Prostate gland (tissue), 2 donors: ENCODE results near the gene WDFY3. TPM values are rescaled to one million over a fixed set of nuclear protein-coding genes. Genes with fewer than 3 reads are reported as not detected.

Experiments
- DNase-seq: peaks from one replicate; pipeline ENCODE4 v3.0.0-alpha.2; 2019; ENCODE audit warnings: low spot score
- H3K27ac ChIP-seq, 2 donors: fragments of 200-600 bp; sonication (generic); 2 replicates each; pipeline ENCODE4 v1.5.1; 2017 to 2019
- H3K27me3 ChIP-seq: fragments of 200-600 bp; sonication (generic); replicated peaks from 2 replicates; pipeline ENCODE4 v1.5.1; 2019; ENCODE audit not compliant: insufficient read depth
- H3K36me3 ChIP-seq, 2 donors: fragments of 200-600 bp; sonication (generic); 1 replicate in 1 of 2; 2 replicates in 1 of 2; pipeline versions ENCODE4 v1.5.1 to v1.8.1; 2017 to 2019
- H3K4me1 ChIP-seq: fragments of 200-600 bp; sonication (generic); replicated peaks from 2 replicates; pipeline ENCODE4 v1.5.1; 2019
- H3K4me3 ChIP-seq, 2 donors: fragments of 200-600 bp; sonication (generic); 2 replicates each; pipeline ENCODE4 v1.5.1; 2017 to 2019
- H3K9me3 ChIP-seq: fragments of 200-600 bp; sonication (generic); 2 replicates; pipeline ENCODE4 v1.5.1; 2017
- POLR2A ChIP-seq: fragments of 450-650 bp; IDR thresholded peaks from one replicate; pipeline ENCODE4 v1.6.1; 2016; ENCODE audit warnings: antibody characterized with exemption, mild to moderate bottlenecking
- POLR2AphosphoS5 ChIP-seq: sonication (generic); formaldehyde crosslinking; IDR thresholded peaks from one replicate; pipeline ENCODE4 v1.6.1; 2017; ENCODE audit warnings: antibody characterized with exemption
- WGBS: methylation state at CpG from one replicate; pipeline ENCODE4 v1.1.5; 2018; 5-methylcytosine and 5-hydroxymethylcytosine counted together
- intact Hi-C: fragments of 100-400 bp; cut with DNase I; formaldehyde crosslinking; loops from one replicate; pipeline ENCODE4 v1.14.2; 2022
- total RNA-seq, 2 donors: library from RNA; depleted of rRNA; stranded (reverse); fragments of >200 nt; gene quantifications; one replicate each; pipeline ENCODE4 v1.1.0, GENCODE V29; 2016
- TF ChIP-seq, protein P1 (sequence below), 4 experiments: fragments of 200-600 bp in 2 of 4; fragments of 450-650 bp in 2 of 4; sonication (generic) in 2 of 4; IDR thresholded peaks; 1 replicate in 3 of 4; 2 replicates in 1 of 4; pipeline ENCODE4 v1.5.1; 2016 to 2019; ENCODE audit warnings: antibody characterized with exemption in 4 of 4, mild to moderate bottlenecking in 2 of 4, moderate library complexity in 2 of 4

Gene WDFY3
- total RNA-seq, 2 donors from 2014 or later, result 48.1 to 110 TPM

DNA sequence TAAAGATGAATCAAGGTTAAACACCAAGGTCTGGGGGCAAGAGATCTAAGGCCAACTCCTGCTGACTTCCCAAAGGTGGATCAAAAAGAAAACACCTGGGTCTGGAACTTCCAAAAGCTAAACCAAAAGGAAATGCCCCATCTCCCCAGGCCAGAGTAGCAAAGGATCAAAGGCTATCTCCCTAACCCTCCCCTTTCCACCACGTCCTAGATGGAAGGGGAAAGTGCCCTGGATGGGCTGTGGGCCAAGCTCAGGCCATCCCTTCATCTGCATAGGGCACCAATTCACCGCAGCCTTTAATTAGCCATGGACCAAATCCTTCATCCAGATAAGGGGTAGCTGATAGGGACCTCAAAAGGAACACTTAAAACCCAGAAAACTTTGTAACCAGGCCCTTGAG, 100.2 kb downstream of the WDFY3 start:
- no peaks in the 10 kb centered on the region for H3K4me1 ChIP-seq
- intact Hi-C loops, result no loop called here
- no peaks in the 10 kb centered on the region for H3K36me3 ChIP-seq
- no peaks in the 10 kb centered on the region for H3K9me3 ChIP-seq
- no peak overlapping the region for H3K27ac ChIP-seq
- TF ChIP-seq POLR2A (no peak), POLR2AphosphoS5 (no peak)
- TF ChIP-seq, protein P1, sequence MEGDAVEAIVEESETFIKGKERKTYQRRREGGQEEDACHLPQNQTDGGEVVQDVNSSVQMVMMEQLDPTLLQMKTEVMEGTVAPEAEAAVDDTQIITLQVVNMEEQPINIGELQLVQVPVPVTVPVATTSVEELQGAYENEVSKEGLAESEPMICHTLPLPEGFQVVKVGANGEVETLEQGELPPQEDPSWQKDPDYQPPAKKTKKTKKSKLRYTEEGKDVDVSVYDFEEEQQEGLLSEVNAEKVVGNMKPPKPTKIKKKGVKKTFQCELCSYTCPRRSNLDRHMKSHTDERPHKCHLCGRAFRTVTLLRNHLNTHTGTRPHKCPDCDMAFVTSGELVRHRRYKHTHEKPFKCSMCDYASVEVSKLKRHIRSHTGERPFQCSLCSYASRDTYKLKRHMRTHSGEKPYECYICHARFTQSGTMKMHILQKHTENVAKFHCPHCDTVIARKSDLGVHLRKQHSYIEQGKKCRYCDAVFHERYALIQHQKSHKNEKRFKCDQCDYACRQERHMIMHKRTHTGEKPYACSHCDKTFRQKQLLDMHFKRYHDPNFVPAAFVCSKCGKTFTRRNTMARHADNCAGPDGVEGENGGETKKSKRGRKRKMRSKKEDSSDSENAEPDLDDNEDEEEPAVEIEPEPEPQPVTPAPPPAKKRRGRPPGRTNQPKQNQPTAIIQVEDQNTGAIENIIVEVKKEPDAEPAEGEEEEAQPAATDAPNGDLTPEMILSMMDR (IDR thresholded peaks at IDR 0.05), result no peak
- H3K27me3 ChIP-seq, result no peaks in the 10 kb centered on the region
- WGBS, result 89% methylated on average over 2 of the region's 2 CpGs
- no peak for DNase-seq
- no peak overlapping the region for H3K4me3 ChIP-seq

DNA sequence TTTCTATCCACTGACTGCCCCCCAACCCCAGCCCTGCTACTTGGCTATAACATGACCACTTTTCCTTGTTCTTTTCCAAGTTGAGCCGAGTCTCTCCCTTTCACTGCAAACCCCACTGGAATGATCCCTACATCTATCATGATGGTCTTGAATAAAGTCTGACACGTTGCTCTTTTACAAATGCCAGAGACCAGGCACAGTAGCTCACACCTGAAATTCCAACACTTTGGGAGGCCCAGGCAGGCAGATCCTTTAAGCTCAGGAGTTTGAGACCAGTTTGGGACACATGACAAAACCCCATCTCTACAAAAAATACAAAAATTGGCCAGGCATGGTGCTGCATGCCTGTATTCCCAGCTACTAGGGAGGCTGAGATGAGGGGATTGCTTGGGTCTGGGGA, 100.9 kb downstream of the WDFY3 start:
- H3K9me3 ChIP-seq, result no peaks in the 10 kb centered on the region
- WGBS, result 85% methylated on average over 2 of the region's 2 CpGs

DNA sequence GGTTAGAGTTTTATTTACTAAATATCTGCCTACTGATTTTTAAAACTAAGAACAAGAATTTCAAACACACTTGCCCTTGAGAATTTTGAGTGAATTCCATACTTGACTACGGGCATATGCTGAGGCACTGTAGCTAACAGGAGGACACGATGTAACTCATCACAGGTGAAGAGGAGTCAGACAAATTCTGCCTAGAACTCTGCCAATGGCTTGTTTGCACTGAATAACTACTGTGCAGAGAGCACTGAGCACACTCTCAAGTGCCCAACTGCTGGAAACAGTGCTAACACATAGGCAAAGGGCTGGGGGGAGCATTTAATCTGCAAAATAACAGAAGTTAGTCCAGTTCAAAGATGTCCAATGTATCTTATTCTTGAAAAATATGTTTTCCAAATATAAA, 104.4 kb downstream of the WDFY3 start:
- WGBS, result 87% methylated on average over 2 of the region's 2 CpGs
- no peaks in the 10 kb centered on the region for H3K9me3 ChIP-seq
- intact Hi-C loops, result no loop called here
- H3K27me3 ChIP-seq, result no peaks in the 10 kb centered on the region
- H3K4me3 ChIP-seq, result no peak overlapping the region
- no peak for TF ChIP-seq POLR2A
- TF ChIP-seq, protein P1 (IDR thresholded peaks at IDR 0.05), result no peak
- TF ChIP-seq POLR2AphosphoS5, result no peak
- no peak for DNase-seq
- no peak overlapping the region for H3K27ac ChIP-seq
- H3K4me1 ChIP-seq, result no peaks in the 10 kb centered on the region
- no peaks in the 10 kb centered on the region for H3K36me3 ChIP-seq

More for the DNA sequence above, 100.9 kb downstream of the WDFY3 start:
- no peak for DNase-seq
- no peaks in the 10 kb centered on the region for H3K4me1 ChIP-seq
- intact Hi-C loops, result no loop called here
- no peak overlapping the region for H3K27ac ChIP-seq
- no peaks in the 10 kb centered on the region for H3K27me3 ChIP-seq
- no peak overlapping the region for H3K4me3 ChIP-seq
- TF ChIP-seq POLR2AphosphoS5 (no peak), POLR2A (no peak)
- TF ChIP-seq, protein P1 (IDR thresholded peaks at IDR 0.05), result no peak
- H3K36me3 ChIP-seq, result no peaks in the 10 kb centered on the region

DNA sequence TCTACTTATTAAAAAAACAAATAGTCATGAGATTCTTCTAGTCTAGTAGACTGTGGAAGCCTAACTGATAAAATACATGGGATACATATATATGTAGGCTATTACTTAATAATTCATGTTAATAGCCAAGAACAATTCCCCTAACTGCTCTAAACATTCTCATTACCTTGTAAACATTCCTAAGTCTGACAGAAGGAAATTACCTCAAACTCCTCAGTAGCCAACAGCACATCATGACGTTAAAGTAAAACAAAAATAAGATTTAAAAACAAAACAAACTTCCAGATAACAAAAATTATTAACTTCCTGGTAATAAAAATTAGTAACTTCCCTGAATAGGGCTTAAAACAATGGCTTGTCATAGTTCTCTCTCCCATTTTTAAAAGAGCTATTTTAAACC, 109.2 kb downstream of the WDFY3 start:
- no peaks in the 10 kb centered on the region for H3K36me3 ChIP-seq
- WGBS, result 36% methylated on average over 1 of the region's 1 CpG
- TF ChIP-seq POLR2AphosphoS5 (no peak), POLR2A (no peak)
- TF ChIP-seq, protein P1 (IDR thresholded peaks at IDR 0.05), result no peak
- intact Hi-C loops, result no loop called here
- no peak for DNase-seq
- H3K27ac ChIP-seq, result no peak overlapping the region
- H3K4me3 ChIP-seq, result no peak overlapping the region
- H3K27me3 ChIP-seq, result no peaks in the 10 kb centered on the region
- no peaks in the 10 kb centered on the region for H3K9me3 ChIP-seq
- no peaks in the 10 kb centered on the region for H3K4me1 ChIP-seq

DNA sequence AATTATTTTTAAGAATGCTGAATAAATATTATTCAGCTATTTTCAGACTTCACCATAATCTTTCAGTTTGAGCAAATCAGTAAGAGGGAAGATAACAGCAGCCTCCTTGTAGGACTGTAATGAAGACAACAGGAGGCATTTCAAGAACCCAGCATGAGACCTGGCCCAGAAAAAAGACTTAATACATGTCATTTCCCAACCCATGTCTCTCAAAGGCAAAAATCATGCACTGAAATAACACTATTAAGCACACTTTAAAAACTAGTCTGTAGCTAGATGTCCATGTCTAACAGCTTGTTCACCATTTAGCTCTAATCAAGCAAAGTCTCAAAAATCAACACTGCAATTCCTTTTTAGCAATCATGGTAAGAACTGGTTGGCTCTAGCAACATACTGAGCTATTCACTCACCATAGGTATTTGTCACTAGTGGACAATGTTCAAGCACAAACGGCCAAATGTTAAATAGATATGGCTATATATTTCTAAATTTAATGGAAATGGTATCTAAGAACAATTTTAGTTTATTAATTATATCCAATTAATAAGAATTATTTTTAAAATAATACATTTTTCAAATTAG, 109.9 kb downstream of the WDFY3 start:
- intact Hi-C loops, result no loop called here
- 86% methylated on average over 1 of the region's 1 CpG for WGBS
- H3K36me3 ChIP-seq, result no peaks in the 10 kb centered on the region
- H3K27ac ChIP-seq, result no peak overlapping the region
- no peak for TF ChIP-seq POLR2AphosphoS5
- TF ChIP-seq, protein P1 (IDR thresholded peaks at IDR 0.05), result no peak
- no peak for TF ChIP-seq POLR2A
- no peaks in the 10 kb centered on the region for H3K4me1 ChIP-seq
- no peaks in the 10 kb centered on the region for H3K27me3 ChIP-seq
- DNase-seq, result no peak
- no peak overlapping the region for H3K4me3 ChIP-seq
- H3K9me3 ChIP-seq, result no peaks in the 10 kb centered on the region
